NCI-H2171 (cell line): ENCODE data around the gene PPM1E.
"Not testable (repeated sequence)": the region's sequence is repeated elsewhere in the genome, so short reads cannot be mapped to it uniquely, and the experiment has no call there.

Experiments used
- DNase-seq: peaks from one replicate; lab custom pipeline; 2025; lab: John Stamatoyannopoulos, UW

Gene PPM1E

DNA sequence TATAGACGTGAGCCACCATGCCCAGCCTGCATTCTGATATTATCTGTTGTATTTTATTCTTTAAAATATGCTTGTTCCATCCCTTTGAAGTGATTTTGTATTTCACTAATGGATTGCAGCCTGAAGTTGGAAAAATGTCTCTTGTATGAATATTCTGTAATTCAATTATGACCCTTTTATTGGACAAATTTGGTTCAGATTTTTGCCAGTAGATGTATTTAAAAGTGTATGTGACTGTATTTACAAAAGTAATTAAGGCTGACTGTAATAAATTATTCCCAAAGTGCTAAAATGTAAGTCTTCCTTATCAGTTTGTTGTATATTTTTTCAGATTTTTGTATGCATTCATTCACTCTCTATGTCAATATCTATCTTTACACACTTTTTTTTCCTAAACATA lies 23.8 kb downstream of the PPM1E start:
- no peak for DNase-seq

DNA sequence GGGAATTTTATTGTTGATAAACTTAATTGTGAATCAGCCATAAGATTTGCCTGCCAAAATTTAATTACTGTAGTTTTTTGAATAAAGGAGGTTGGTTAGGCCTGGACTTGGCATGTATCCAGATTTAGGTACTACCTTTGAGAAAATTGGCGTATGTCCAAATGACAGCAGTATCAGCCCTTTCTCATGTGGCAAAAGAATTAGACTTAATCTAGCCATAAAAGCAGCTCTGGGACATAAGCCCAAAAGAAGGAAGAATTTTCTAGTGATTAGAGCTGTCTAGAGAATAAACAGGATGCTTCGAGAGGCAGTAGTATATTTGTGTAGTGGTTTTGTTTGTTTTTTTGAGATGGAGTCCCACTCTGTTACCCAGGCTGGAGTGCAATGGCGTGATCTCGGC lies 27.7 kb downstream of the PPM1E start:
- peak; percentile 95 for DNase-seq

DNA sequence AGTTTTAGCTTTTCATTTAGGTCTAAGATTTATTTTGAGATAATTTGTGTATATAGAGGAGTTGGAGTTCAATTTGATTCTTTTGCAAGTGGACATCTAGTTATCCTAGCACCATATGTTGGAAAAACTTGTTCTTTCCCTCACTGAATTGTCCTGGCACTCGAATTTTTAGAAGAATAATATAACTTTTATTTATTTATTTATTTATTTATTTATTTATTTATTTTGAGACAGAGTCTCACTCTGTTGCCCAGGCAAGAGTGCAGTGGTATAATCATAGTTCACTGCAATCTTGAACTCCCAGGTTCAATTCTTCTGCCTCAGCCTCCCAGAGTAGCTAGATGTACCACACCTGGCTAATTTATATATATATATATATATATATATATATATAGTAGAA lies 29.4 kb downstream of the PPM1E start:
- no peak for DNase-seq

DNA sequence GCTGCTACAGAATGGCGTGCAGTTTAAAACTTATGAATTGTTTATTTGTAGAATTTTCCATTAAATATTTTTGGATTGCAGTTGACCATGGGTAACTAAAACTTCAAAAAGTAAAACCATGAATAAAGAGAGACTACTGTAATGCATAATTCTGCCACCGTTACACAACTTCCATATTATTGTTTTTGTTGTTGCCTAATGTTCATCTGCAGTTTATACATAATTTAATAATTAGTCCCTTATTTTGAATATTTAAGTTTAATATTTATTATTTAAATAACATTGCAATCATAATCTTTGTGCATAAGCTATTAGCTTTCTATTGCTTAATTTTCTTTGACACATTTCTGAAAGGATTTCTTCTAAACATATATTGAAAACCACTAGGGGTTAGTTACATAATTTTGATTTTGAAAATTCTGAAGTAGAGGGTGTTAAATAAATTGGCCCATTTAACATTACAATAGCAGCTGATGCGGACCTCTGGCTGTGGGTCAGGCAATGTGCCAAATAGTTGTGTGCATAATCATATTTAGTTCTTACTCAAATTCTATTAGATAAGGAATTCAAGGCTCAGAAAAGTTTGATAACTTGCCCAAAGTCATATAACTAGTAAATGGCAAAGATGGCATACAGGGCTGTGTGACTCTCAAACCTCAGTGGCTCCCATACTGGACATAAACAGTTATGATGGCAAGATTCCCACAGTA lies 31.1 kb downstream of the PPM1E start:
- no peak for DNase-seq

DNA sequence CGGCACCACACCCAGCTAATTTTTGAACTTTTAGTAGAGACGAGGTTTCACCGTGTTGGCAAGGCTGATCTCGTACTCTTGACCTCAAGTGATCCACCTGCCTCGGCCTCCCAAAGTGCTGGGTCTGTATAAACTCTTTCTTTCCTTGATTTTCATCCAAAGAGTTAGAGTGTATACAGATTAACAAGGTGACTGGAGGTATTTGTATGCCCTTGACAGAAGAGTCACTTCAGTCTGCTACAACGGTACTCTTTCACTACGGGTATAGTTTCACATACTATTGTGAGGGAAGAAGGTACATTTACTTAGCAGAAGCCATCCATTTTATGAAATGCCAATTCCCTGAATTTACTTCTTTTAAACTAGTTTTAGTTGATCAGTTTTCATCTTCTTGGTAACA lies 32.5 kb downstream of the PPM1E start:
- DNase-seq: no peak

DNA sequence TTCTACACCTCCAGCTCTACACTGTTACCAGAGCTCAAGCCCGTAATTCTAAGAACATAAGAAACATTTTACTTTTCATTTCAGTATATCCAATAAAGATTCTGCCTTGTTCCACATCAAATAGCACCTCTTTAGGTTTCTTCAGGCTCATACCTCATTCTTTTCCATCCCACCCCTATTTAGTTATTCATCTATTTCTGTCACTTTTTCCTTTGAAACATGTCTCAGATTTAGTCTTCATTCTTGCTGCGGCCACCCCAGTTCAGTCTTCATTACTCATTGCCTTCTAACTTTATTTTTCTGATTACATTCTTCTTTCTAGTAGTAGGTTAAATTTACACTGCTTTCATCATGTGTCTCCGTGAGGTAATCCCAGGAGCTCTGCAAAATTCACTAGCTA lies 33.5 kb downstream of the PPM1E start:
- no peak for DNase-seq

DNA sequence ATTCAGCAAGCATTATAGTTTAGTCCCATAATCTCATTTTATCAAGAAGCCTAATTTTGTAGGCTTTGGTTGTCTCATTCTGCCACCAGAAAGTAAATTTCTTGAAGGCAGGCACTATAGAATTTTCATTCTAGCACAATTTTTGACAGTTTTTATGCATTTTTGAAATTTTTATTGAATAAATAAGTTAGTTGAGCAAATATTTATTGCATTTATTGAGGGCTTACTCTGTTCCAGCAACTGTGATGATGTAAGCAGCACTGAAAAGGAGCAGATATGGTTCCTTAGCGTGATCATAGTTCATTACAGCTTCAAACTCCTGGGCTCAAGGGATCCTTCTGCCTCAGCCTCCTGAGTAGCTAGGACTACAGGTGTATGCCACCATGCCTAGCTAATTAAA lies 34.2 kb downstream of the PPM1E start:
- DNase-seq: no peak

DNA sequence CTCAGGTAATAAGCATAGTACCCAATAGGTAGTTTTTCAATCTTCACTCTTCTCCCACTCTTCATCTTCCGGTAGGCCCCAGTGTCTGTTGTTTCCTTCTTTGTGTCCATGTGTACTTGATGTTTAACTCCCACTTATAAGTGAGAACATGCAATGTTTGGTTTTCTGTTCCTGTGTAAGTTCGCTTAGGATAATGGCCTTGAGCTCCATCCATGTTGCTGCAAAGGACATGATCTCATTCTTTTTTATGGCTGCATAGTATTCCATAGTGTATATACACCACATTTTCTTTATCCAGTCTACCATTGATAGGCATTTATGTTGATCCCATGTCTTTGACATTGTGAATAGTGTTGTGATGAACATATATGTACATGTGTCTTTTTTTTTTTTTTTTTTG lies 38.9 kb downstream of the PPM1E start:
- not testable (repeated sequence) for DNase-seq

DNA sequence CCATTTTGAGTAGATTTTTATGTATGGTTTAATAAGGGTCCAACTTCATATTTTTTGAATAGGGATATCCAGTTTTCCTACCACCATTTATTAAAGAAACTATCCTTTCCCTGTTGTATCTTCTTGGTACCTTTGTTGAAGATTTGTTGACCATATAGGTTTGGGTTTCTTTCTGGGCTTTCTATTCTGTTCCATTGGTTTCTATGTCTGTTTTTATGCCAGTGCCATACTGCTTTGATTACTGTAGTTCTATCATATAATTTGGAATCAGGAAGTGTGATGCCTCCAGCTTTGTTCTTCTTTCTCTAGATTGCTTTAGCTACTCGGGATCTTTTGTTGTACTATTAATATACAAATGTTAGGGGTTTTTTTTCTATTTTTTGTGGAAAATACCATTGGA lies 46.5 kb downstream of the PPM1E start:
- DNase-seq: no peak

DNA sequence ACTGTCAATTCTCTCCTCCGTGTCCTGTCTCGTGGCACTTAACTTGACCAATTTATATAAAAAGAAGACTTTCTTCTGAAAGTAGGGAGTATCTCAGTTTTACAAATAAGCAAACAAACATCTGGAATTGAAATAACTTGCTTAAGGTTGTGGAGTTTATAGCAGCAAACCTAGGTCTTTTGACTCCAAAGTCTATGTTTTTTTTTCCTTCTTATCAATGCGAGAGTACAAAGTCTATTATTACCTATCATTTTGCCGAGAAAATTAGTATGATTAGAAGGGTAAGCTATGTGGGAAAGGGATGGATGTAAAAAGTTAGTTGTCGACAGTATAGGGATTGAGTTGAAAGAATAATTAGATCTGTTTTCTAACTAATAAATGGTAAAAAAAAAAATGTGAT lies 50.4 kb downstream of the PPM1E start:
- no peak for DNase-seq

DNA sequence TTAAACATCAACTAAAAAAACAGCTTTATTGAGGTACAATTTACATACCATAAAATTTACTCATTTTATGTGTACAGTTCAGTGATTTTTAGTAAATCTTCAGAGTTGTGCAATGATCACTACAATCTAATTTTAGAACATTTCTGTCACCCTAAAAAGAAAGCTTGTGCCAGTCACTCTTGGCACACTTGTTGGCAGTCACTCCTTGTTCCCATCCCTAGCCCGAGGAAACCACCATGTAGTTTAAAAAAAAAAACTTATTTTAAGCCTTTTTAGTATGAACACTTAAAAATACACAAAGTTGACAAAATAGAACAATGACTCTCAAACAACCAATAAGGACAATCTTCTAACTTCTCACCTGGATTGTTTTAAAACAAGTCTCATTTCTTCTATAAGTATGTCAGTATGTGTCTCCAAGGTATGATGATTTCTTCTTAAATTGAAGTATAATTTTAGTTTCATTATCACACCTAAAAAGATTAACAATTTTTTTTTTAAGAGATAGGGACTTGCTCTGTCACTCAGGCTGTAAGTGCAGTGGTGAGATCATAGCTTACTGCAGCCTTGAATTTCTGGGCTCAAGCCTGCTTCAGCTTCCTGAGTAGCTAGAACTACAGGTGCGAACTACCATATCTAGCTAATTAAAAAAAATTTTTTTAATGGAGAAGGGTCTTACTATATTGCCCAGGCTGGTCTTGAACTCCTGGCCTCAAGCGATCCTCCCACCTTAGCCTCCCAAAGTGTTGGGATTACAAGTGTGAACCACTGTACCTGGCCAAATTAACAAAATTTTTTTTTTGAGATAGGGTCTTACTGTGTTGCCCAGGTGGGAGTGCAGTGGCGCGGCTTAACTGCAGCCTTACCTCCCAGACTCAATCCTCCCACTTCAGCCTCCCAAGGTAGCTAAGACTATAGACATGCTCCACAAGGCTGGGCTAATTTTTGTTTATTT lies 53.2 kb downstream of the PPM1E start:
- DNase-seq: no peak

DNA sequence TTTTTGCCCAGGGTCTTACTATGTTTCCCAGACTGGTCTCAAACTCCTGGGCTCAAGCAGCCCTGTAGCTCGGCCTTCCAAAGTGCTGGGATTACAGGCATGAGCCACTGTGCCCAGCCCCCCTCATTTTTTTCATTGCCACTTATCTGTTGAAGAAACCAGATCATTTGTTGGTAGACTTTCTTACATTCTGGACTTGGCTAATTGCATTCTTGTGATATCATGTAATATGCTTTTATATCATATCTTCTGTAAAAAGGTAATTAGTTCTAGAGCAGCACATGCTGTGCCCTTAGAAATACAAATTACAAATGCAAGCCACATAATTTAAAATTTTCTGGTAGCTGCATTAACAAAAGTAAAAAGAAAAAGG lies 53.9 kb downstream of the PPM1E start:
- DNase-seq: no peak

DNA sequence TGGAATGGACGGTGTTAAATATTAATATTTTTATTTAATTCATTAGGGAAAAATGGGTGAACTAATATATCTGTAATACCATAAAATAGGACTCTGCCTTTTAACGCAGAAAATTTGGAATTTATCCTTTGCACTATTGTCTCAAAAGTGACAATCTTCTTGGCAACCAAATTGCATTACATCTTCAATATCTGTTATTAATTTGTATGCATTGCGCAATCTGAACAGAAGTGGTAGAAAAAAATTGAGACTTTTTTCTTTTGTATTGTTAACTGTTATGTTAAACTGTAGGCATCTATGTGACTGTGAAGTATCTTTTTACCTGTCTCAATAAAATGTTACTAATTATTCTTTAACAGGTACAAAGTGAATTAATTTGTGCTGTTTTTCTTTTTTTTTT lies 55.6 kb downstream of the PPM1E start:
- no peak for DNase-seq

DNA sequence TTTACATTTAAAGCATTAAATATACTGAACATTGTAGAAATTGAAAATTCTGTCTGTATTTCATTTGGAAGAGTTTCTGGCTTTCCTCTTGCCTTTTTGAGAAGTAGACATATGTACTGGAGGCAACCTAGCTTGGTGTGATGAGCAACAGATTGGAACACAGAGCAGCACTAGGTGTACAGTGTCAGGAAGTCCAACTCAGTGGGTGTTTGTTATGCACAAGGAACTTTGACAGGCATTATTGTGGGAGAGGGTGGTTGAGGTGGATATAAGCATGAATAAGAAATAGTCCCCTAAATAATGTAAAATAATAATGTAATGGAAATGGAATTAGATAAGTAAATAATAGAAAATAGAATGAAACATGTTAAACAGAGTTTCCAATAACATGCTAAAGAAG lies 58.1 kb downstream of the PPM1E start:
- DNase-seq: no peak

DNA sequence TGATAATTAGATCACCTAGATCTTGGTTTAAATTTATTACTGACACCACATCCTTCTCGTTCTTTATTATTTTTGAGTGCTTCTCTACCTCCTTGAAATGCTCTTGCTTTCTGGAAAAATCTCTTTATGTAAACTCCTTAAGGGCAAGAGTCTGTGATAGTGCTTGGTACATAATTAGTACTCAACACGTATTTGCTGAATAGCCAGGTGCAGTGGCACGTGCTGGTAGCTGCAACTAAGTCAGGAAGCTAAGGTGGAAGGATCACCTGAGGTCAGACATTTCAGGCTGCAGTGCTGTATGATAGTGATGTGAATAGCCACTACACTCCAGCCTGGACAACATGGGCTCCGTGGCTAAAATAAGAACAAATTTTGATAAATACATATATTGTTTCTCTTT lies 63.0 kb downstream of the PPM1E start:
- no peak for DNase-seq

DNA sequence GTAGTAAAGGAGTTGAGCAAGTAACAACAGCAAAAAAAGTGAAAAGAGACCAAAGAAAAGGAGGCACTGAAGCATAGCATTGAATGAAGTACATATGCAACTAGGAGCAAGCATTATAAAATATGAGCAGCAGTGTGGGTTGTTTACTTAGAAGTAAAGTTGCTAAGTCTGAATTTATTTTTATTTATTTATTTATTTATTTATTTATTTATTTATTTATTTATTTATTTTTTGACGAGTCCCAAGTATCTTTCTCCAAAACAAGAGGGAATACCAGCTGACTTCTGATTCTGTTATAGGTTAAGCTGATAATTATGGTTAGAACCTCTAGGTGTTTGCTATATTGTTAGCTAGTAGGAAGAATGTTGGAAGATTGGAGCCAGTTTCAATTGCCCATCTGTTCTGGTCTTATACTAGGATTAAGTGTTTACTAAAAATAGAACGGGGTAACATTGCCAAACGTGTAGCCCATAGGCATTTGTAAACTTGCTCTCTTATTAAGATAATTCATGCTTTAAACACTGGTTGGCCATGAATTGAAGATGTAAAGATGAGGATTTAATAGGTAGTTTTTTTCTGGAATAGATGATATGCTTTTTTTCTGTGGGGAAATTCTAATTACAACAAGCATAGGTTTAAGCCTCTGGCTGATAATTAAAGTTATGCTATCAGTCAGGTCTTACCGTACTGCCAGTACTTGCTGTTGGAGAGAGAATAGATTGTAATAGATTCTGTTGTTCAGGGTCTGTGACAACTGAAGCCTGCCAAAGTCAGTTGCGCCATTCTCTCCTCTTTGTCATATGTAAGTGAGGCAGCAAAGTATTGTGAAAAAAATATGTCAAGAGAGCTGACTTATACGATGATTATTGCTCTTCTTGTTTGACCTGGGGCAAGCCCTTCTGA lies 66.7 kb downstream of the PPM1E start:
- peak; percentile 50 for DNase-seq

DNA sequence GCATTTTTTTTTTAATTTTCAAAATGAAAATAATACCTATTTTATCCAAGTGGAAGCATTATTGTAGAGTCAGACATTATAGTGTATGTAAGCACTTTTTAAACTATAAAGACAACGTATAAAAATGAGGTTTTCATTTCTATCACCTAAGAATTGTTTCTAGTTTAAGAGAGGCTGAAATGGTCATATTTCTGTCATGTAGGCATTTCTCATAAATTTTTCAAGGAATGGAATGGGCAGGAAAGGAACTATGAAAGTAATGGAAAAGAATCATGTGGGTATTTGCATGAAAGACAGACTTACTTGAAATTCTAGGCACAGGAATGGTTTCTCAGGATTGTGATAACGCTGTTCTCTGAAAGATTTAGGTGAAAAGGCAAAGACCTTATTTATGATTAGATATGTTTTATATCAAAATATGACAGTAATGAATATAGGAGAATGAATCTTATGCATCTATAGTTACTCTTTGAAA lies 67.4 kb downstream of the PPM1E start:
- DNase-seq: no peak

DNA sequence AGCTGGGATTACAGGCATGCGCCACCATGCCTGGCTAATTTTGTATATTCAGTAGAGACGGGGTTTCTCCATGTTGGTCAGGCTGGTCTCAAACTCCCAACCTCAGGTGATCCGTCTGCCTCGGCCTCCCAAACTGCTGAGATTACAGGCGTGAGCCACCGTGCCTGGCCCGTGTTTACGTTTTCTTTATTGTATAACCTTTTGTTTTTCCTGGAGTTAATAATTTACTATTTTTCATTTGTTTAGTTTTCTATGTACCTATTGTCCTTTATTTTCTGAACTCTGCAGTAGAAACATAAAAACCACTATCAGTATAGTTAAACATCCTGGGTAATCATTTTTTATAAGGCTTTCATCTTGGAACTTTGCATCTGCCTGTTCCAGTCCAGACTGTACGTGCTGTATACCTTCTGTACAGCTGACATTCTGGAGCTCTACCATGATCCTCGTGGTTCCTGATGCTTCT lies 73.6 kb downstream of the PPM1E start:
- DNase-seq: no peak

DNA sequence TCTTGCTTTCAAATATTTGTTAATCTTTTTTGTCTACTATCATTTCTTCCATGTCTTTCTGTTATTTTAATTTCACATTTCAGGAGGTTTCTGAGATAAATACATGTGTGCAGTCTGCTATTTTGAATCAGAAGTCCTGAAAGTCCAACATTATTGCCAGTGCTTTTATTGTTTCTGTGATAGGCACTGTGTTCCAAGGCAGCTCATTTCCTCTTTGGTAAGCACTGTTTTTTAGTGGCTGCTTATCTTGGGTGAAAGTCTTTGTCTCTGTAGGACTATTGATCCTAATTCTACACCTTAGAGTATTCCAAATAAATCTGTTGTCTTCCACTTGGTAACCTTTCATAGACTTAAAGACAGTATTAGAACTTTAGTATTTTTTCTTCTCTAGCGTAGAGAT lies 76.1 kb downstream of the PPM1E start:
- DNase-seq: no peak

DNA sequence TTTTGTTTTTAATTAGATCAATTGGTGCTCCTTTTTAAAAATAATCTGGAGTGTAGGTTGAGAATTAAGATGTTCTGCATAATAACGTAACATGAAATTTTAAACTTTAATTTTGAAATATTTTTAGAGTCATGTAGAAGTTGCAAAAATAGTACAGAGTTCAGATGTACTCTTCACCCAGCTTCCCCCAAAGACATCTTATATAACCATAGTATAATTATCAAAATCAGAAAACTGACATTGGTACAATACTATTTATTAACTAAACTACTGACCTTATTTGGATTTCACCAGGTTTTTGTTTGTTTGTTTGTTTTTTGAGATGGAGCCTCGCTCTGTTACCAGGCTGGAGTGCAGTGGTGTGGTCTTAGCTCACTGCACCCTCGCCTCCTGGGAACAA lies 76.9 kb downstream of the PPM1E start:
- DNase-seq: no peak

DNA sequence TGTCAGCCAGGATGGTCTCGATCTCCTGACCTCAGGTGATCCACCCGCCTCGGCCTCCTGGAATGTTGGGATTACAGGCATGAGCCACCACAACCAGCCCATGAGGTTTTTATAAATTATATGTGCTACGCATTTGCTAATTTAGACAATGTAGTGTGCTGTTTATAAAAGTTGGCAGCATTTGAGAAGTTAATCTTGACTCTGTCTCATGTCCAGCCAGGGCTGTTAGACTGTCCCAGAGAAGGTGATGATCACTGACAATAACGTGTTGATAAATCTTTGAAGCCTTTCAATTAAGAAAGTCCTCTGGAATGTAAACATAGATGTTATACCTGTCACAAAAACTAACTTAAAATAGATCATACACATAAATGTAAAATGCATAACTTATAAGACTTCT lies 82.0 kb downstream of the PPM1E start:
- DNase-seq: no peak
